Brain microvascular endothelial cell (primary cell): Measurements from ENCODE around the gene WNK2.

Experiments
- DNase-seq: peaks from one replicate; pipeline ENCODE4 v3.0.0-alpha.2; 2020
- H3K27ac ChIP-seq: fragments of 250-450 bp; sonication (Bioruptor Pico); 2 replicates; pipeline ENCODE4 v1.5.1; 2020; ENCODE audit warnings: mild to moderate bottlenecking, moderate library complexity
- H3K27me3 ChIP-seq: fragments of 250-450 bp; sonication (Bioruptor Pico); replicated peaks from 2 replicates; pipeline ENCODE4 v1.5.1; 2020; ENCODE audit warnings: mild to moderate bottlenecking
- H3K36me3 ChIP-seq: fragments of 250-450 bp; sonication (Bioruptor Pico); replicated peaks from 2 replicates; pipeline ENCODE4 v1.5.1; 2020; ENCODE audit warnings: mild to moderate bottlenecking
- H3K4me3 ChIP-seq: 2 replicates; pipeline ENCODE4 v1.5.1; 2011; ENCODE audit warnings: low read depth, mild to moderate bottlenecking, control low read depth, low read length, moderate library complexity
- in situ Hi-C: cut with HindIII; loops from 2 replicates; pipeline ENCODE4 v1.10.0; 2017; ENCODE audit warnings: low sequenced_read_pairs, low pct_ligation_motif_present
- TF ChIP-seq, protein P1 (sequence below): IDR thresholded peaks from 2 replicates; pipeline ENCODE4 v1.5.1; 2011; ENCODE audit warnings: low read depth, mild to moderate bottlenecking, moderate library complexity, low read length, control low read depth, inconsistent platforms; ENCODE audit errors: missing control alignments

Gene WNK2

GRCh38 chr9:93193388-93194220, 9.7 kb downstream of the WNK2 start:
- in situ Hi-C loops, result no loop called here
- H3K27me3 ChIP-seq, result no peaks in the 10 kb centered on the region
- no peak overlapping the region for H3K4me3 ChIP-seq
- H3K27ac ChIP-seq, result no peak overlapping the region
- TF ChIP-seq, protein P1, sequence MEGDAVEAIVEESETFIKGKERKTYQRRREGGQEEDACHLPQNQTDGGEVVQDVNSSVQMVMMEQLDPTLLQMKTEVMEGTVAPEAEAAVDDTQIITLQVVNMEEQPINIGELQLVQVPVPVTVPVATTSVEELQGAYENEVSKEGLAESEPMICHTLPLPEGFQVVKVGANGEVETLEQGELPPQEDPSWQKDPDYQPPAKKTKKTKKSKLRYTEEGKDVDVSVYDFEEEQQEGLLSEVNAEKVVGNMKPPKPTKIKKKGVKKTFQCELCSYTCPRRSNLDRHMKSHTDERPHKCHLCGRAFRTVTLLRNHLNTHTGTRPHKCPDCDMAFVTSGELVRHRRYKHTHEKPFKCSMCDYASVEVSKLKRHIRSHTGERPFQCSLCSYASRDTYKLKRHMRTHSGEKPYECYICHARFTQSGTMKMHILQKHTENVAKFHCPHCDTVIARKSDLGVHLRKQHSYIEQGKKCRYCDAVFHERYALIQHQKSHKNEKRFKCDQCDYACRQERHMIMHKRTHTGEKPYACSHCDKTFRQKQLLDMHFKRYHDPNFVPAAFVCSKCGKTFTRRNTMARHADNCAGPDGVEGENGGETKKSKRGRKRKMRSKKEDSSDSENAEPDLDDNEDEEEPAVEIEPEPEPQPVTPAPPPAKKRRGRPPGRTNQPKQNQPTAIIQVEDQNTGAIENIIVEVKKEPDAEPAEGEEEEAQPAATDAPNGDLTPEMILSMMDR, result no peak
- DNase-seq, result no peak
- H3K36me3 ChIP-seq, result no peaks in the 10 kb centered on the region

GRCh38 chr9:93194221-93194625, 10.3 kb downstream of the WNK2 start:
- TF ChIP-seq, protein P1, result no peak
- Histone ChIP-seq H3K36me3 (no peaks in the 10 kb centered on the region), H3K27me3 (no peaks in the 10 kb centered on the region), H3K27ac (no peak overlapping the region), H3K4me3 (no peak overlapping the region)
- in situ Hi-C loops, result no loop called here
- DNase-seq, result no peak

GRCh38 chr9:93194641-93195040, 10.7 kb downstream of the WNK2 start:
- in situ Hi-C loops, result no loop called here
- H3K27ac ChIP-seq, result no peak overlapping the region
- TF ChIP-seq, protein P1, result no peak
- H3K4me3 ChIP-seq, result no peak overlapping the region
- H3K27me3 ChIP-seq, result no peaks in the 10 kb centered on the region
- no peak for DNase-seq
- no peaks in the 10 kb centered on the region for H3K36me3 ChIP-seq

DNA sequence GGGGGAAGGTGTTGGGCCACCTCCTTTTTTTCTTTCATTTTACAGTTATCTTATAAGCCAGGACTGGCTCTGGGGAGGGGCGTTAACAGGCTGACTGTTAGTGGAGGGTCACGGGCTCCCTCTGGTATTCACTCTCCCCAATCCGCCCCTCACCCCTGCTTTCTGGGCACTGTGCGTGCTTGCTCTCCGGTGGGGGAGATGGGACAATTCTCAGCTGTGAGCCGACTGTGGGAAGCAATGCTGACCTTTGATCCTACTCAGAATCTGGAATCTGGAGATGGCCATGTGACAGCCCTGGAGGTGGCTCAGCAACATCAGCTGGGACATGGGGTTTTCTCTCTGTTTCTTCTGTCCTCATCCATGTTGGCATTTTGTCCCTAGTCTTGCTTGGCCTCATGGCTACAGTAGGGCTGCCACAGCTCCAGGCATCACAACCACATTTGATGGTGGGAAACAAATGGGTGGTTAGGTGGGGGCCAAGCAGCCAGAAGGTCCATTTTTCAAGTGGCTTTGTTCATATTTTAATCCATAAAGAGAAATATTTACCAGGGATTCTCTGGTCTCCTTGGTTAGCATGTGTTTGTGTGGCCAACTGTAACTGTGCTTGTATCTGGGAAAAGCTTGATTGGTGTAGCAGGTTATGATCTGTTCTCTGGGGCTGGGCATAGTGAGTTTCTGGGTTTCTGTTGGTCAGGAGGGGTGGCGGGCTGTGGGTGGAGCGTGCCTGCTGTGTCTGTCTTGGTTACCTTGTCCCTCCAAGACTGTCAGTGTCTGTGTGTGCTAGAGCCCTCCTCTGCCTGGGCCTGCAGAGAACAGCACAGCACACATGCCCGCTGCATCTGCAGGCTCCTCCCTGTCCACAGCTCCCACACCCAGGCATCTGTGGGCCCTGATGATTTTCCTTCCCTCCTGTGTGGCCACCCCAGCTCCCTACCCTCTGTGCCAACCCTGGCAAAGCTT, 12.4 kb downstream of the WNK2 start:
- in situ Hi-C loops, result no loop called here
- no peak for DNase-seq
- no peak overlapping the region for H3K4me3 ChIP-seq
- H3K27me3 ChIP-seq, result peaks cover 1% of the 10 kb centered on the region
- no peaks in the 10 kb centered on the region for H3K36me3 ChIP-seq
- TF ChIP-seq, protein P1, result no peak
- no peak overlapping the region for H3K27ac ChIP-seq

- TF ChIP-seq, protein P1, result no peak
- Histone ChIP-seq H3K4me3 (no peak overlapping the region), H3K27ac (no peak overlapping the region), H3K27me3 (peaks cover 5% of the 10 kb centered on the region), H3K36me3 (no peaks in the 10 kb centered on the region)
- no peak for DNase-seq
- in situ Hi-C loops, result no loop called here
These were observed 13.7 kb downstream of the WNK2 start for GRCh38 chr9:93197670-93198069.
